NOMO-1 treated with dmso at 0.1 percent for 144 hours (cell line): ENCODE data around the gene SLC4A9.

ENCODE experiments used
- DNase-seq: peaks from one replicate; lab custom pipeline; 2025; ENCODE audit not compliant: unreplicated experiment; lab: John Stamatoyannopoulos, UW

The SLC4A9 gene, protein sequence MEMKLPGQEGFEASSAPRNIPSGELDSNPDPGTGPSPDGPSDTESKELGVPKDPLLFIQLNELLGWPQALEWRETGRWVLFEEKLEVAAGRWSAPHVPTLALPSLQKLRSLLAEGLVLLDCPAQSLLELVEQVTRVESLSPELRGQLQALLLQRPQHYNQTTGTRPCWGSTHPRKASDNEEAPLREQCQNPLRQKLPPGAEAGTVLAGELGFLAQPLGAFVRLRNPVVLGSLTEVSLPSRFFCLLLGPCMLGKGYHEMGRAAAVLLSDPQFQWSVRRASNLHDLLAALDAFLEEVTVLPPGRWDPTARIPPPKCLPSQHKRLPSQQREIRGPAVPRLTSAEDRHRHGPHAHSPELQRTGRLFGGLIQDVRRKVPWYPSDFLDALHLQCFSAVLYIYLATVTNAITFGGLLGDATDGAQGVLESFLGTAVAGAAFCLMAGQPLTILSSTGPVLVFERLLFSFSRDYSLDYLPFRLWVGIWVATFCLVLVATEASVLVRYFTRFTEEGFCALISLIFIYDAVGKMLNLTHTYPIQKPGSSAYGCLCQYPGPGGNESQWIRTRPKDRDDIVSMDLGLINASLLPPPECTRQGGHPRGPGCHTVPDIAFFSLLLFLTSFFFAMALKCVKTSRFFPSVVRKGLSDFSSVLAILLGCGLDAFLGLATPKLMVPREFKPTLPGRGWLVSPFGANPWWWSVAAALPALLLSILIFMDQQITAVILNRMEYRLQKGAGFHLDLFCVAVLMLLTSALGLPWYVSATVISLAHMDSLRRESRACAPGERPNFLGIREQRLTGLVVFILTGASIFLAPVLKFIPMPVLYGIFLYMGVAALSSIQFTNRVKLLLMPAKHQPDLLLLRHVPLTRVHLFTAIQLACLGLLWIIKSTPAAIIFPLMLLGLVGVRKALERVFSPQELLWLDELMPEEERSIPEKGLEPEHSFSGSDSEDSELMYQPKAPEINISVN

DNA sequence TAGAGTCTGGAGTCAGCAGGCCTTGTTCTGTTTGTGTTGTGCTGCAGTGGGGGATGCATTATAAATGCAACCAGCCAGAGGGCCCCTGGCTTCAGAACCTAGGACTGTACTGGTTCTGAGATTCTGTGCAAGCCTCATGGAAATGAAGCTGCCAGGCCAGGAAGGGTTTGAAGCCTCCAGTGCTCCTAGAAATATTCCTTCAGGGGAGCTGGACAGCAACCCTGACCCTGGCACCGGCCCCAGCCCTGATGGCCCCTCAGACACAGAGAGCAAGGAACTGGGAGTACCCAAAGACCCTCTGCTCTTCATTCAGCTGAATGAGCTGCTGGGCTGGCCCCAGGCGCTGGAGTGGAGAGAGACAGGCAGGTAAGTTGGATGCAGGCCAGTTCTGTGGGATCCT, at the start of gene SLC4A9:
Gene SLC4A9, plus strand, starts transcription at position 94 of the 400 bp plus-strand sequence. Its CDS starts 43 bp downstream, at position 137.
- DNase-seq = no peak

DNA sequence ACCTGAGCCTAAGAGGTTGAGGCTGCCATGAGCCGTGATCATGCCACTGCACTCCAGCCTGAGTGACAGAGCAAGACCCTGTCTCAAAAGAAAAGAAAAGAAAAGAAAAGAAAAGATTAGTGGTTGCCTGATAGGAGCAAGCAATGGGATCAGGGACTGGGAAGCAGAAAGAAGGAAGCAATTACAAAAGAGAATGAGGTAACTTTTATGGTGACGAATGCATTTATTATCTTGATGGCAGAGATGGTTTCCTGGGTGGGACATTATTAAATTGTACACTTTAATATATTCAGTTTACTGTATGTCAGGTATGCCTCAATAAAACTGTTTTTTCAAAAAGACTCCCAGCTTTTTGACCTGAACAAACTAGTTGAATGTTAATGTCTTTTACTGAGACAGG, 49.6 kb upstream of the SLC4A9 start:
- DNase-seq = no peak

DNA sequence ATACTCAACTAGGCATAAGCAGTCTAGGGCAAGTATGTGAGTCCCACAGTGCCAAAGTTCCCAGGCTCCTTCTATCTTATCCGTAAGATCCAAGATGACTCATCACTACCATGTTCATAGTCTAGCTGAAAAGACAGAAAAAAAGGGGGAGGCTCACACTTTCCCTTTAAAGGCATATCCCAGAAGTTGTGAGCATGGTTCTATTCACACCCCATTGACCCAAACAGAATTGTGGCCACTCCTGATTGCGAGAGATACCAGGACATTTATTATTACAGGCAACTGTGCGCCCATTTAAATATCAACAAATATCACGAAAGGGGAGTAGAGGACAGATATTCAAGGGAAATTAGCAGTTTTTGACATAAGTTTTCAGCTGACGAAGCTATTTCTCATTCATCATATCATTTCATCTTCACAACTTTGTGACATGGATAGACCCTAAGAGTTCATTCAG, 49.0 kb upstream of the SLC4A9 start:
- no peak for DNase-seq

DNA sequence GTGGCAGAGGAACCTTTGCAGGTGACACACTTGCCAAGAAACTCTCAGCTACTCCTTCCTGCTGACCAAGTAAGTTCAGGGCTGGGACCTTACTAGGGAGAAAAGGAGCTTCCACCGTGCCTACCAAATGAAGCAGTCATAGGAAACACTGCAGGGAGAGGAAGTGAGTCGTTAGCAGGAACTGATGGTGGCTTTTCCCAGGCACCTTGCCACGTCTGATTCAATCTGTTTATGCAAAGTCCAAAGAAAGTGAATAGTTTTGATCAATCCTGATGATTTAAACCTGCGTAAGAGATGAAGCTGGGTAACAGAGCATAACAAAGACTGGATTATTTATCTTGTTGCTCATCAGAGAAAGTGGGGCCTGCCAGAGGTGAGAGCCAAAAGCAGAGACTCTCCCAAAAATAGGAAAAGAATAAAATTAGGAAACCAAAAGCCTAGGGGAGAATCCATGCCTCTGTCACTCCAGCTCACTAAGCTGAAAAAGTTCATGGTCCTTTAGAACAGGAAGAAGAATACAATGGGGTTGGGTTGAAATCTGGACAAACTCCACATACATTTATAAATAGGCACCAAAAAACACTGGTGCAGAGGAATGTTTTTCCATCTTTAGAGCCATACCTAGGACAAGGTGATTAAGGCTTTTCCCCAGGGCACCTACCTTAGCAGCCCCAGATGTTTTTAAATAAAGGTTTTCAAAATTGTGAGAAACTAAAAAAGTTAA, 47.8 kb upstream of the SLC4A9 start:
- DNase-seq = no peak

DNA sequence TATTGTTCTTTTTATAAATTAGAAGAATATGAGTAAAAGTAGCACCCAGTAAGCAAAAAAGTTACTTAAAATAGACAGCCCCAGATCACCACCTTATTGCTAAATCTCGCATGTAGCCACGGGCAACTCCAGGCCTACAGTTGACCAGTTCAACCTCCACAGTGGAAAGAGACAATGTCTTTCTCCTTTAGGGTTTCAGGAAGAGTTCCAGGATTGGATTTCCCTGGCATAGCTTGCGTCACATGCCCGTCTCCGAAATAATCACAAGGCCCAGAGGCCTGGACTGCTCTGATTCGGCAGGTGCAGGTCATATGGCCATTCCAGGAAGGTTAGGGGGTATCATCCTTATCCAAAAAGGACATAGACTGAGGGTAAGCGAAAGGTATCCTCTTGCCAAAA, 47.2 kb upstream of the SLC4A9 start:
- DNase-seq = no peak

DNA sequence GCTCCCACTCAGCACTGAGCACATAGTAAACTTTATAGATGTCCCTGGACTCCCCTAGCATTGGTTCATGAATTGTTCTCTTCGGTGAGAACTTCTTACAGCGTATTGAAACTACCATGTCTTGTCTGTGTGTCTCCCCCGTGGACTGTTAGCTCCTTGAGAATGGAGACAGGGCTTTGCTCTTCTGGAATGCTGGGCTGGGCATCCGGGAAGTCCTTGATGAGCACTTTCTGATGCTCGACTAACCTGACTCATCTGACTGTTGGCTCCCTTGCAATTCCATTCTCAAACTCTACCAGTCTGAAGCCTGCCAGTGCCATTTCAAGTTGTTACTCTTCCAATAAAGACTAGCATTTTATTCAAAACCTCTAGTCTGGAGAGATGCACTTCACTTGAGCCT, 42.1 kb upstream of the SLC4A9 start:
- DNase-seq = no peak

DNA sequence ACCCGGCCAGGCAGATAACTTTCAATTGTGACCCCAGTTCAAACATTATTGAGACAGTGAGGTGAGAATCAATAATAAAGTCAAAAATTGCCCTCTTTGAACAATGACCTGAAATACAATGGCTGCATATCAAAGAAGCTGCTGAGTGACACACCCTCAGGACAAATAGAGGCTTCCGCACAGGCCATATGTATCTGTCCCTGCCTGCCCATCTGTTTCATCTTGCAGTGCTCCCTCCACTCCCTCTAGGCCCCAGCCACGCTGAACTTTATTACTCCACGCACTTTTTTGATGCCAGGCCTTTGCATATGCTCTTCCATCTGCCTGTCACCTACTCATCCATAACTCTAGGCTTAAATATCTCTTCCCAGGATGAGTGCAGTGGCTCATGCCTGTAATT, 41.2 kb upstream of the SLC4A9 start:
- DNase-seq = no peak

DNA sequence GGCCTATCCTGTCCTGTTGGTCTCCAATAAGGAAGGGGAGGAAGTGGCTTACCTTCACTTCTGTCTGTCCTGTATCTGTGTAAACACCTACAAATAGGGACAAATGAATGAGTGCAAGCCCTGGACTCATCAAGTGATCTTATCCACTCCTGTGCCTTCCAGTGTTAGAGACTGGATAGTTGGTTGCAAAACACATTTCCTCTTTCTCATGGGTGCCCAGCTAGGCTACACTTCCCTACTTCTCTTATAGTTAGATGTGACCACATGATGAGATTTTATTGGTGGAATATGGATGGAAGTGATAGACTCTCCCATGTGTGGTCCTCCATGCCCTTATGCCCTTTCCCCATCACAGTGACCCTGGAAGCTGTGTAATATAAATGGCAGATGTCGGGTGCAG, 40.2 kb upstream of the SLC4A9 start:
- peak; percentile 43 for DNase-seq

DNA sequence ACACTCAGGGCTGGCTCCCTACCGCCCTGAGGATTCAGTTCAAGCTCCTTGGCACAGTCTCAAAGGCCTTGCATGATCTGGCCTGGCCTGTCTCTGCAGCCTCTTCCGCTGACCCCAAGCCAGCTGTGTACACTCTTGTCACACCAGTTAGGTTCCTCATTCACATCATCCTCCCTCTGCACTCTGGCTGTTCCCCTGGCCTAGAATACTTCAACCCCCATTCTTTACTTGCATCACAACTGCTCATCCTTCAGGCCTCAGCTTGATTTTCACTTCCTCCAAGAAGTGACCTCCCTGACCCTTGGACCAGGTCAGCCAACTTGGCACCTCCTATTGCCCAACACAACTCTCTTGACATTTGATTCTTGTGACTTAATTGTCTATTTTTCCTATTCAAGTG, 38.2 kb upstream of the SLC4A9 start:
- DNase-seq = peak; percentile 94

DNA sequence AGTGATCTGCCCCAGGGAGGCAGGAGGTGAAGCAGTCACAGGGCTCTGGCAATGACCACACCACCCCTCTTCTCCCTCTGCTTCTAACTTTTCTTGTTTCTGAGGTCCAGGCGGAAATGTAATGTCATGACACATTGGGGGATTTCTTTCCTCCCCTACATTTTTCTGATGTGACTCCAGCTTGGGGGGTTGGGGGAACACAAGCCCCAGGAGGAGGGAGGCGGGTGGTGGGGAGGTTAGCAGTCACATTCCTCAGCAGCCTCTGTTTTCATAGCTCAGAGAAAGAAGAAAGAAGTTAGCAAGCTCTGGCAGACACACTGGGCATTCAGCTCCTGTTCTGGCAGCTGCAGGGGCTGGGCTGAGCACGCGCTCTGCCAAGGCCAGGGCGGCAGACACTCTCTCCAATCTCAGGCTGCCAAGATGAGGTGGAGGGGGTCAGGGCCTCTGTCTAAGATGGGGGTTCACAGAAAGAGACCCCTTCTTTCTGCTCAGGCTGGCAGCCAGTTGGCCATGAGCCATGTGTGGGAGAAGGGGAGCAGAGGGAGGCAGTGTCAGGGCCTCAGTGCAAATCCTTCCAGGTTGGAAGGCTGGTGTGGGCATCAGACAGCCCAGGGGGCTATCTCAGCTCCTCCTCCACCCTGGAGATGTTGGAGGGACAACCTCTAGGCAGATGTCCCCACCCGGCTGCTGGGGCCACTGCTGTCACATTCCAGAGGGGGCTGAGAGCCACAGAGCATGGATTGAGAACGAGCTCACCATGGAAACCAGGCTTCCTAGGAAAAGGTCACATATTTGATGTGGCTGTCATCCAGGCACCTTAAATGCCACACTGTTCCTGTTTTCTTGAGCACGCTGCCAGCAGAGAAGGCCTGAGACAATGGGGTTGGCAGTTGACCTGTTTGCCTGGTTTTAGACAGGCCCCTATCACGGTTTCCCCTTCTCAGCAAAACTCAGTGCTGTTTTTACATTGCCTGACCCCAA, 37.0 kb upstream of the SLC4A9 start:
- DNase-seq = no peak

DNA sequence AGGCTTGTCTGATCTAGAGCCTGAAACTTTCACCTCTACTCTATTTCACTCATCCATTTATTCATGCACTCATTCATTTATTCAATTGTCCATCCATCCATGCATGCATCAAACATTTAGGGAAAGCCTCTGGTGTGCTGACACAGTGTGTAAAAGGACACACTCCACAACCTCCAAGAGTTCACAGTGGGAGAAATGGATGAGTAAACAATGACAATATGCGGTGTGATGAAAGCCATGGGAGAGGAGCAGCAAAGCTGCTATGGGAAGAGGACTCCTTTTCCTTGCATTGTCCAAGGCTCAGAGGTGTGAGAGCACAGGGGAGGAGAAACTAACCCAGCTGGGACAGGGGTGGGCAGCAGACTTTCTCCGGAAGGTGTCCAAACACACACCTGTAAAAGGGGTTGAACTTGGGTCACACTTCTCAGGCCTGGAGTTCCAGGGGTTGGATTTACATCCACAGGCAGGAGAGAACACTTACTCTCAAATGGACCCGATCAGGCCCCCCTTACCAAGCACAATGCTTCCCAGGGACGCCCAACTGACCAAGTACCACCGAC, 35.9 kb upstream of the SLC4A9 start:
- no peak for DNase-seq

DNA sequence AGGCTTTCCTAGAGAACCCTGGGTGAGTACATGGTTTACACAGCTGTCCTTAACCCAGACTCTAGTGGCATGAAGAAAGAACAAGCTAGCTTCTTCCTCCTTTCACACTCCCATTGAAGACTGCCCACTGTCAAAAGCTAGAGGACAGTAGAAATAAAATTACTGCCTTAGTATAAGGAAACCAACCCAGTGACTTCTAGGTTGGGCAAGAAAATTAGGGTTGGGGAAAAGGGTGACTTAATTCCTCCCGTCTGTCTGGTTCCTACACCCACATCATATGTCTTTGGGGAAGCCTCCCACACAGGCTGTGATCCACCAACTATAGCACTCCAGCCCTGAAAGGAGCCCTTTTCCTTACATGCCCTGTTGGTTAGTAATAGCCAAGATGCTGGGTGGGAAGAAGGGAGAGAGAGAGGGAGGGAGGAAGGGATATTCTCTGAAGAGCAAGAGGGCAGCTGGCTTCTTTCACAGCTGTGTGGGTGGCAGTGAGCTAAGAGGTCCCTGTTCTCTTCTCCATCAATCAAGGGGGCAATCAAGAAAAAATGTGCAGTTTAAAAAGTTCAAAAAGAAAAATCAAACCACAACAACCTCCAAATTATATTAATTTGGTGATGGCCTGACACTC, 35.3 kb upstream of the SLC4A9 start:
- DNase-seq = no peak

DNA sequence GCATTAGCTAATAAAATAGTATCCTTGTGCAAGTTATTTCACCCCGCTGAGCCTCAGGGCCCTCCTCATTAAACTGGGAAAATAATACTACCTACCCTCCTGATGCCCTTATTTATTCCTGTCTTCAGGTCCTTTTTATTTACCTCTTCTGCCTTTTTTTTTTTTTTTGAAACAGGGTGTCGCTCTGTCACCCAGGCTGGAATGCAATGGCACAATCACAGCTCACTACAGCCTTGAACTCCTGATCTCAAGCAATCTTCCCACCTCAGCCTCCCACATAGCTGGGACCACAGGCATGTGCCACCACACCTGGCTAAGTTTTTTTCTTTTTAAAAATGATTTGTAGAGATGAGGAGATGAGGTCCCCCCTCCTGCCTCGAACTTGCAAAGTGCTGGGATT, 34.5 kb upstream of the SLC4A9 start:
- DNase-seq = no peak

DNA sequence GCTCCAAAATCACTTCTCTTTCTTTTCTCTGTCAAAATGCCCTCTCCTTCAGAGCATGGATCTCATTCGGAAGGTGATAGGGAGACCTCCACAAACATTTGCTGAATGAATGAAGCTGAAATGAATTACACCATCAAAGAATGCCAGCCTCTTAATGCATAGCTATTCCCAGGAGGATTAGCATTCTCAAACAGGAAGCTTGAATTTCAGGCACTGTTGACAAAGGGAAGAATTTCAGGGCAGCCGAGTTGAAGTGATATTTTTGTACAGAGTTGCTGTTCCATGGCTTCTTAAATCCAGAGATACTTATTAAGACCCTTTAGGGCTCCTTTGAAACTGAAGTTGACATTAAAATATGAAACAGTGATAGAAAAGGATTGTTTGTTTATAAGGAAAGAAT, 32.4 kb upstream of the SLC4A9 start:
- no peak for DNase-seq

DNA sequence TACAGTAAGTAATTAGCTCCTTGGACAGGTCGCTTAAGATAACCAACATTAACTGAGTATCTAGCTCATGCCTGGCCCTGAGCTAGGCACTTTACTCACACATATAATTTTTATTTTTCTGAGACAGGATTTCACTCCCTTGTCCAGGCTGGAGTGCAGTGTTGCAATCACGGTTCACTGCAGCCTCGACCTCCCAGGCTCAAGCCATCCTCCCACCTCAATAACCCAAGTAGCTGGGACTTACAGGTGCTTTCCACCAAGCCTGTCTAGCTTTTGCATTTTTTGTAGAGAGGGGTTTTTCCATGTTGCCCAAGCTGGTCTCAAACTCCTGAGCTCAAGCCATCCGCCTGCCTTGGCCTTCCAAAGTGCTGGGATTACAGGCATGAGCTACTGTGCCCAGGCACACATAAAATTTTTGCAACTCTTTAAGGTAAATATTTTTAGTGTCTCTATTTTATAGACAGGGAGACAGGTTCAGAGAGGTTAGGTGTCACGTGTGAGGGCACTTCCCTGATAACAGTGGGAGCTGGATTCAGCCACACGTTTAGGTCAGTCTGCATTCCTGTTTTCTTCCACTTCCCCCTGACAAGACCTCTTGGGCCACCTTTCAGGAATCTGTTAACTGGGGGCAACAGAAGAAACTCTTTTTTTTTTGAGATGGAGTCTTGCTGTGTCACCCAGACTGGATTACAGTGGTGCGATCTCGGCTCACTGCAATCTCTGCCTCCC, 31.8 kb upstream of the SLC4A9 start:
- DNase-seq = no peak

DNA sequence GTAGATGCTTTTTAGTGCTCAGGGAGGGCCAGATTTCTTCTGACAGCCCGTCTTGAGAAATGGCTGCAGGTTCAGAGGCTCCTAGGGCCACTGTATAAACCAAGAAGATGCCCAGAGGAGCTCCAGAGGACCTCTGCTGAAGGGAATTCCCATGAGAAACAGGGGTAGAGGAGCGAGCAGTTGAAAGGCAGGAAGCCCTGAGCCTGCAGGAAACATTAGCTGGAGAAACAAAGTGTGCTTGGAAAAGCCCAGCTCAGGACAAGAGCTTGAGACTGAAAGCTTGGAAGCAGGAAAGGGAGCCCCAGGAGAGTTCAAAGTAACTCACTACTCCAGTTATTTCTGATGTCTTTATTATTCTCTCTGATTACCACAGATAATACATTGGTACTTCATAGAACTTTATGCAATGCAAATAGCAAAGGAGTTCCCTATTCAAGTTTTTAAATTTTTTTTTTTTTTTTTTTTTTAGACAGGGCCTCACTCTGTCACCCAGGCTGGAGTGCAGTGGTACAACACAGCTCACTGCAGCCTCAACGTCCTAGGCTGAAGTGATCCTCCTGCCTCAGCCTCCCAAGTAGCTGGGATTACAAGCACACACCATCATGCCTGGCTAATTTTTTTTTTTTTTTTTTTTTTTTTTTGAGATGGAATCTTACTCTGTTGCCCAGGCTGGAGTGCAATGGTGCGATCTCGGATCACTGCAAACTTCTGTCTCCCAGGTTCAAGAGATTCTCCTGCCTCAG, 30.1 kb upstream of the SLC4A9 start:
- no peak for DNase-seq

DNA sequence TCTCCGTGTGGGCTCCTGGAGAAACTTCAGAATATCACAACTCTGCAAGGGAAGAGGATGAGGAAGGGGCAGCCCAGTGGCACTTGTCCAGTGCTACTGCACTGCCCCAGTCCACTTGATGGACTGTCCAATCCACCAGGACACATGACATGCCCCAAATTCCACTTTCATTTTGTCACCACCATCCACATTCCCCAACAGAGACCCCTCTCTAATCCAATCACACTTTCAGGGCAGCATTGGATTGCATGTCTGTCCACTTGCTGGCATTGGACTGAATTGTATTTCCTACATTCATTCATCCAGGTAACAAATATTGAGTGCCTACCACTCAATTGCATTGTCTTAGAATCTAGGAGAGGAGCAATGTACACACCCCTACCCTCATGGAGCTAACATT, 28.4 kb upstream of the SLC4A9 start:
- DNase-seq = no peak

DNA sequence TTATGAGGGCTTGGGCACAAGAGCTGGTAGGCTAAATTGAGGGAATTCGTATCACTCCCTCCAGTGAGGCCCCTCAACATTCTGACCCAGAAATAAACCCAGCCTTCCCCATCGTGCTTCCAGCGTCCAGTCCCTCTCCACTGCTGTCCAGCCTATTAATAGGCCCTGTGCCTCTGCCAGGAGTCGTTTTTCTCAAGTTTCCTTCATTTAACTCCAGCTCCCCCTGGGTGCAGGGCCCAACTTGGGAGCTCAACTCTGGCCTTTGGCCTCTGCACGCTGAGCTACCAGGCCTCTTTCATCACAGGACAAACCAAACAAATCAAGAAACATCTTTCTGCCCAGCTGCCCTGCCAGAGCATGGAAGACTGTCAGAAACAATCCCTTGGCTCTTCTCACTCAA, 23.6 kb upstream of the SLC4A9 start:
- no peak for DNase-seq
